Measurements from ENCODE around the gene GPR15. TPM values are rescaled to one million over a fixed set of nuclear protein-coding genes. Genes with fewer than 3 reads are reported as not detected.

Gene GPR15
- total and polyA plus RNA-seq, 2 donors (not counting 3 experiments of a cell fraction or from before 2014, with no cell fraction given): not detected

DNA sequence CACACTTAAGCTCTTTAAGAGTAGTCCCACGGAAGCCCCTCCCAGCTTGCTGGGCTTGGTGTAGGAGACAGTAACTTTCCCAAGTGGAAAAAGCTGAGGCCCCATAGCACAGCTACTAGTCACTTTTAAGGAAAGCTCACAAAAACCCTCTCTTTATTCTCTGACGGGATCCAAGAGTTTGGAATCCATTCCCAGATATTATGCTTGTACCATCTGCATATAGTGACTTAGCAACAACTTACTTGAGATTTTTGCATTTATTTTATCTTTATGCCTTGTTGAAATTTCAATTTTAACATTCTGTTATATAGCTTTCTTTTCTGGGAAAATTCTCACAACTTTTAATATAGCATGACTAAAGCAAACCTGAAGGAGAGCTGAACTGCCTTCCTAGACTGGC lies 19.5 kb downstream of the GPR15 start:
- BruUV-seq (replicated peaks): no TSS peak
- Histone ChIP-seq H3K4me2 (ENCODE audit: insufficient read depth, low read length) (no peak overlapping the region), H3K79me2 (ENCODE audit: control insufficient read depth, insufficient read depth, low read length) (no peaks in the 10 kb centered on the region), H3K9ac (replicated peaks; ENCODE audit: extremely low read depth, insufficient read depth, low read length) (no peak overlapping the region), H3K27ac (ENCODE audit: insufficient read depth, low read depth, low read length) (no peak overlapping the region), H3K9me1 (replicated peaks; ENCODE audit: control insufficient read depth, extremely low read depth, insufficient read depth, low read length) (no peaks in the 10 kb centered on the region), H3K4me1 (ENCODE audit: control insufficient read depth, extremely low read depth, insufficient read depth, low read length) (no peaks in the 10 kb centered on the region), H2AFZ (ENCODE audit: low read depth, low read length) (no peak overlapping the region), H3K27me3 (ENCODE audit: control insufficient read depth in 2 of 2, insufficient read depth in 2 of 2, low read length in 2 of 2) (peaks cover 24 to 57% of the 10 kb centered on the region in 2 experiments), H3K9me3 (replicated peaks; ENCODE audit: control insufficient read depth, insufficient read depth, low read length) (no peaks in the 10 kb centered on the region), H3K36me3 (ENCODE audit: control insufficient read depth in 2 of 2, extremely low read depth in 1 of 2, insufficient read depth in 2 of 2, low read length in 2 of 2) (no peaks in the 10 kb centered on the region), H3K4me3 (replicated peaks in 1 of 3; ENCODE audit: insufficient read depth in 1 of 3, low read depth in 1 of 3, low read length in 3 of 3) (no peak overlapping the region), H4K20me1 (replicated peaks; ENCODE audit: control insufficient read depth, extremely low read depth, insufficient read depth, low read length) (no peaks in the 10 kb centered on the region)
- ChIA-PET POLR2A (no interaction called here), CTCF (no interaction called here)
- DNase-seq (ENCODE audit: low read depth, low spot score) (no peak), FAIRE-seq (no peak)
- TF ChIP-seq, protein P1, sequence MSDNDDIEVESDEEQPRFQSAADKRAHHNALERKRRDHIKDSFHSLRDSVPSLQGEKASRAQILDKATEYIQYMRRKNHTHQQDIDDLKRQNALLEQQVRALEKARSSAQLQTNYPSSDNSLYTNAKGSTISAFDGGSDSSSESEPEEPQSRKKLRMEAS (IDR thresholded peaks at IDR 0.05; ENCODE audit: insufficient read depth, insufficient read length): no peak
- TF ChIP-seq GATA2 (IDR thresholded peaks at IDR 0.05; ENCODE audit: insufficient read depth, insufficient read length, low read depth, low read length) (no peak), POLR2AphosphoS5 (IDR thresholded peaks at IDR 0.05; ENCODE audit: insufficient read depth, low read depth, low read length) (no peak), JUN (IDR thresholded peaks at IDR 0.05; ENCODE audit: borderline replicate concordance, insufficient read depth, insufficient read length, low read depth) (no peak), FOS (IDR thresholded peaks at IDR 0.05; ENCODE audit: borderline replicate concordance, insufficient read depth, low read length) (no peak)
- intact Hi-C loops (cut with micrococcal nuclease): no loop called here
- dilution Hi-C loops (cut with MboI; ENCODE audit: extremely low pct_ligation_motif_present, low sequenced_read_pairs): no loop called here

DNA sequence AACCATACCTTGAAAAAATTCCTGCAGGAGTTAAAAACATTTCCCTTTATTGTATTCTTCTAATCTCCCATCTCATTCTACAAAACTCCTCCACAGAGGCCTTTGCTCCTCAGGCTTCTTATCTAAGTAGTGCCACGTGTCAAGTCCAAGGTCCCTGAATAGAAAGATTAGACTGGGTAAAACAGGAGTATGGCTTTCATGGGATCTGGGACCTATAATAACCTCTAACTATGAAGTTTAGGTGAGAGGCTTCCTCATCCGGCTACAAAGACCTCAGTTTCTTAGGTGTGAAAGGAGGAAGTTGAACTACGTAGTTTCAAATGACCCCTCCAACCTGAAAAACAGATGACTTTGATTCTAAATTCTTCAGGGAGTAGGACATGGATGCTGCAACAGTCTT lies 20.0 kb downstream of the GPR15 start:
- no peaks in the 10 kb centered on the region for H3K9me1 ChIP-seq (replicated peaks; ENCODE audit: control insufficient read depth, extremely low read depth, insufficient read depth, low read length)
- no peaks in the 10 kb centered on the region for H3K9me3 ChIP-seq (replicated peaks; ENCODE audit: control insufficient read depth, insufficient read depth, low read length)
- CTCF ChIA-PET: no interaction called here
- H3K79me2 ChIP-seq (ENCODE audit: control insufficient read depth, insufficient read depth, low read length): no peaks in the 10 kb centered on the region
- H3K27me3 ChIP-seq (ENCODE audit: control insufficient read depth in 2 of 2, insufficient read depth in 2 of 2, low read length in 2 of 2): peaks cover 28 to 62% of the 10 kb centered on the region in 2 experiments
- H3K36me3 ChIP-seq (ENCODE audit: control insufficient read depth in 2 of 2, extremely low read depth in 1 of 2, insufficient read depth in 2 of 2, low read length in 2 of 2): no peaks in the 10 kb centered on the region
- no peak overlapping the region for H2AFZ ChIP-seq (ENCODE audit: low read depth, low read length)
- FAIRE-seq (no peak), DNase-seq (ENCODE audit: low read depth, low spot score) (no peak)
- no peak overlapping the region for H3K27ac ChIP-seq (ENCODE audit: insufficient read depth, low read depth, low read length)
- no peaks in the 10 kb centered on the region for H3K4me1 ChIP-seq (ENCODE audit: control insufficient read depth, extremely low read depth, insufficient read depth, low read length)
- no peak overlapping the region for H3K4me3 ChIP-seq (replicated peaks in 1 of 3; ENCODE audit: insufficient read depth in 1 of 3, low read depth in 1 of 3, low read length in 3 of 3)
- H3K4me2 ChIP-seq (ENCODE audit: insufficient read depth, low read length): no peak overlapping the region
- no peak overlapping the region for H3K9ac ChIP-seq (replicated peaks; ENCODE audit: extremely low read depth, insufficient read depth, low read length)
- no TSS peak for BruUV-seq (replicated peaks)
- no peaks in the 10 kb centered on the region for H4K20me1 ChIP-seq (replicated peaks; ENCODE audit: control insufficient read depth, extremely low read depth, insufficient read depth, low read length)
- POLR2A ChIA-PET: no interaction called here
- intact Hi-C loops (cut with micrococcal nuclease) (no loop called here), dilution Hi-C loops (cut with MboI; ENCODE audit: extremely low pct_ligation_motif_present, low sequenced_read_pairs) (no loop called here)
- no peak for TF ChIP-seq POLR2AphosphoS5 (IDR thresholded peaks at IDR 0.05; ENCODE audit: insufficient read depth, low read depth, low read length)
- no peak for TF ChIP-seq GATA2 (IDR thresholded peaks at IDR 0.05; ENCODE audit: insufficient read depth, insufficient read length, low read depth, low read length)
- TF ChIP-seq, protein P1 (IDR thresholded peaks at IDR 0.05; ENCODE audit: insufficient read depth, insufficient read length): no peak
- TF ChIP-seq, protein P2, sequence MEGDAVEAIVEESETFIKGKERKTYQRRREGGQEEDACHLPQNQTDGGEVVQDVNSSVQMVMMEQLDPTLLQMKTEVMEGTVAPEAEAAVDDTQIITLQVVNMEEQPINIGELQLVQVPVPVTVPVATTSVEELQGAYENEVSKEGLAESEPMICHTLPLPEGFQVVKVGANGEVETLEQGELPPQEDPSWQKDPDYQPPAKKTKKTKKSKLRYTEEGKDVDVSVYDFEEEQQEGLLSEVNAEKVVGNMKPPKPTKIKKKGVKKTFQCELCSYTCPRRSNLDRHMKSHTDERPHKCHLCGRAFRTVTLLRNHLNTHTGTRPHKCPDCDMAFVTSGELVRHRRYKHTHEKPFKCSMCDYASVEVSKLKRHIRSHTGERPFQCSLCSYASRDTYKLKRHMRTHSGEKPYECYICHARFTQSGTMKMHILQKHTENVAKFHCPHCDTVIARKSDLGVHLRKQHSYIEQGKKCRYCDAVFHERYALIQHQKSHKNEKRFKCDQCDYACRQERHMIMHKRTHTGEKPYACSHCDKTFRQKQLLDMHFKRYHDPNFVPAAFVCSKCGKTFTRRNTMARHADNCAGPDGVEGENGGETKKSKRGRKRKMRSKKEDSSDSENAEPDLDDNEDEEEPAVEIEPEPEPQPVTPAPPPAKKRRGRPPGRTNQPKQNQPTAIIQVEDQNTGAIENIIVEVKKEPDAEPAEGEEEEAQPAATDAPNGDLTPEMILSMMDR (IDR thresholded peaks at IDR 0.05; ENCODE audit: extremely low read depth in 1 of 2, insufficient read depth in 1 of 2, low read depth in 1 of 2, low read length in 2 of 2): no peak
- TF ChIP-seq MYC (IDR thresholded peaks at IDR 0.05; ENCODE audit: low read depth, low read length): no peak
- no peak for TF ChIP-seq POLR2A (IDR thresholded peaks at IDR 0.05; ENCODE audit: low read depth, low read length)
- no peak for TF ChIP-seq JUN (IDR thresholded peaks at IDR 0.05; ENCODE audit: borderline replicate concordance, insufficient read depth, insufficient read length, low read depth)
- TF ChIP-seq FOS (IDR thresholded peaks at IDR 0.05; ENCODE audit: borderline replicate concordance, insufficient read depth, low read length): no peak
- TF ChIP-seq EZH2 (IDR thresholded peaks at IDR 0.05; ENCODE audit: borderline replicate concordance, low read depth, low read length, severe bottlenecking): no peak
